B cell (primary cell): ENCODE results near the gene THSD4.

ENCODE experiments used
- CTCF ChIP-seq: fragments of 200-600 bp; IDR thresholded peaks from one replicate; pipeline ENCODE4 v1.8.0; 2022; ENCODE audit warnings: antibody characterized with exemption, mild to moderate bottlenecking
- EZH2 ChIP-seq: IDR thresholded peaks from 2 replicates; pipeline ENCODE4 v1.6.1; 2012; ENCODE audit warnings: borderline replicate concordance, low read depth, mild to moderate bottlenecking, moderate library complexity, low read length; ENCODE audit not compliant: insufficient read depth, poor library complexity, severe bottlenecking

GRCh38 chr15:71359246-71359645, 244.0 kb downstream of the THSD4 start:
- no peak for TF ChIP-seq CTCF
- no peak for TF ChIP-seq EZH2
